GM20000 (cell line): Measurements from ENCODE around the gene CADPS2.

Source experiments
- DNase-seq: peaks from one replicate; pipeline ENCODE4 v3.0.0; 2012; ENCODE audit warnings: low spot score
- TF ChIP-seq, protein P1 (sequence below): IDR thresholded peaks from 2 replicates; pipeline ENCODE4 v1.5.1; 2012; ENCODE audit warnings: mild to moderate bottlenecking, control low read depth; ENCODE audit errors: extremely low read depth, missing control alignments

The CADPS2 gene

DNA sequence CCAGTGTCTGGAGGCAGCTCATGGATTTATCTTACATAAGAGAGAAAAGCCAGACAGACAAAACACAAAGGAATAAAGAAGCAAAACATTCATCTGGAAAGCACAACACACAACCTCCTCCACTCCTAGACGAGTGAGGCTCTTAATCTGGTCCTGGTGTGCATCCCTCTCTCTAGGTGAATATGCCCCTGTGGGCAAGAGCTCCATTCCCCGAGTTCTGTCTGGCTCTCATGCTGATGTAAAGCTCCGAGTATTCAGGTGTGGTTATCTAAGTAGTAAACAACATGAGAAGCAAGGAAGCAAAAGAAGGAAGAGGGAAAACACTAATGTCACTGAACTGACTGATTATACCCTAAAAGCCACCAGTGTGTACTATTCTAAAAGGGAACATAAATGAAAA lies 533.8 kb downstream of the CADPS2 start:
- DNase-seq, result no peak
- TF ChIP-seq, protein P1, sequence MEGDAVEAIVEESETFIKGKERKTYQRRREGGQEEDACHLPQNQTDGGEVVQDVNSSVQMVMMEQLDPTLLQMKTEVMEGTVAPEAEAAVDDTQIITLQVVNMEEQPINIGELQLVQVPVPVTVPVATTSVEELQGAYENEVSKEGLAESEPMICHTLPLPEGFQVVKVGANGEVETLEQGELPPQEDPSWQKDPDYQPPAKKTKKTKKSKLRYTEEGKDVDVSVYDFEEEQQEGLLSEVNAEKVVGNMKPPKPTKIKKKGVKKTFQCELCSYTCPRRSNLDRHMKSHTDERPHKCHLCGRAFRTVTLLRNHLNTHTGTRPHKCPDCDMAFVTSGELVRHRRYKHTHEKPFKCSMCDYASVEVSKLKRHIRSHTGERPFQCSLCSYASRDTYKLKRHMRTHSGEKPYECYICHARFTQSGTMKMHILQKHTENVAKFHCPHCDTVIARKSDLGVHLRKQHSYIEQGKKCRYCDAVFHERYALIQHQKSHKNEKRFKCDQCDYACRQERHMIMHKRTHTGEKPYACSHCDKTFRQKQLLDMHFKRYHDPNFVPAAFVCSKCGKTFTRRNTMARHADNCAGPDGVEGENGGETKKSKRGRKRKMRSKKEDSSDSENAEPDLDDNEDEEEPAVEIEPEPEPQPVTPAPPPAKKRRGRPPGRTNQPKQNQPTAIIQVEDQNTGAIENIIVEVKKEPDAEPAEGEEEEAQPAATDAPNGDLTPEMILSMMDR, result no peak

DNA sequence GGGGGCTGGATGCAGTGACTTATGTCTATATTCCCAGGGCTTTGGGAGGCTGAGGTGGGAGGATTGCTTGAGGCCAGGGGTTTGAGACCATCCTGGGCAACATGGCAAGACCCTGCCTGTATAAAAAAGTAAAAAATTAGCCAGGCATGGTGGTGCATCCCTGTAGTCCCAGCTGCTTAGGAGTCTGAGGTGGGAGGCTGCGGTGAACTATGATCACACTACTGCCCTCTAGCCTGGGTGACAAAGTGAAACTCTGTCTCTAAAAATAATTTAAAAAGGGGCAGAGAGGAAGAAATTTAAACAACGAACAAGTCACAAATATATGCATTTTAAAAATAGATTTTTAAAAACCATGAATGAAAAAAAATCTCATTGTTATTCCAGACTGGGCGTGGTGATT lies 535.6 kb downstream of the CADPS2 start:
- TF ChIP-seq, protein P1, result no peak

DNA sequence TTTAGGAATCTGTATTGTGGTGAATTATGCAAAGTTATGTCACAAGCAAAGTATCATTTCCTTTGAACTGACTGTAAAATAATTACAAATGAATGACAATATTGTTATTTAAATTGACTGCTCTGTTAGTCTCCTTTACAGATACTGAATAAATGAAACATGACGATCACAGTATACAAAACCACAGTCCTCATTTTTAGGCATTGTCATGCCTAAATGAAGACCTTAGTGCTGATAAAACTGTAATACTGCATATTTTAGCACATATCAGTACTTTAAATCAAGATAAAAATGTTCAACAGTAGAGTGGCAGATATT lies 542.0 kb downstream of the CADPS2 start:
- TF ChIP-seq, protein P1, result no peak
- DNase-seq, result no peak

More for the DNA sequence above, 535.6 kb downstream of the CADPS2 start:
- no peak for DNase-seq

DNA sequence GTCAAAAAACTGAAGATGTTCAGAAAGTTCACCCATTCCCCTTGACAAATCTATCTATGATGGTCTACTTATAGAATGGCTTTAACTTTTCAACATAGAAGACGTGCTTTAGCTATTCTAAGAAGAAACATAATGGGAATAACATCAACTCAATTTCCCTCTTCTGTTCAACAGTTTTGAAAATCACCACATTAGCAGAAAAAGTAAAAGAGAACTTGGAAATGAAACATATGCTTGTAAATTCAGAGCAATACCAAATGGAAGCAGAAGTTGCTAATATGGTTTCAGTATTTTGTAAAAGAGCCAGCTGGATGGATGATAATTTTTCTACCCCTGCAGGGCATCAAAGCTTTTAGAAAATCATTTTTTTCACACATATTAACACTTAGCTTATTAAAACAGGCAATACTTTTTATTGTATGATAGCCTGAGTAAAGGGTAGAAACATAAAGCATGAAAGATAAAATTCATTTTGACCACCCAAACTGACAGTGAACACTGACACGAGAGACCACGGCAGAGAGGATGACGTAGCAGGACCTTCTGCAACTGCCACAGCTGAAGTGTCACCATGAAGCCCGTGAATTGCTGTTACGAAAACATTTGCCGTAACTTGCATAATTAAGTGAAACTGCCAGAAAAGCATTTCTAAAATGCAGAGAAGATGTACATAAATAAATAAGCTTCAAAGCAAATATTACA lies 542.5 kb downstream of the CADPS2 start:
- TF ChIP-seq, protein P1, result no peak

DNA sequence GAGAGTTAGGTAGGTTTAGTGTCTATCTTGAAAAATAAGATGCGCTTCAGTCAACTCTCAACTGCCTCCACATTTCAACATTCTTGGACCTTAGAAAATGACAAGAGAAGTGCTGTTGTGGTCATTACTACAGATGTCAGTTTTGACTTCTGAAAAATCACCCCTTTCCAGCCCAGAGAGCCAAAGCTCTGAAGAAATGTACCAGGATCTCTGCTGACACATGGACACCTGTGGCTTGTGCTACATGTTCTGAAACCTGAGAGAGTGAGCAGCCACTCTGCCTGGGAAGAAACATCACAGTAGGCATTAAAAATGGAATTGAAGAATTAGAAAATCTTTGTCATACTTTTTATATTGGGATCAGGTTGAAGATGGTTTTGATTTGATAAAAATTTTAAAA lies 545.8 kb downstream of the CADPS2 start:
- DNase-seq, result no peak
- TF ChIP-seq, protein P1, result no peak

More for the DNA sequence above, 542.5 kb downstream of the CADPS2 start:
- DNase-seq, result no peak

DNA sequence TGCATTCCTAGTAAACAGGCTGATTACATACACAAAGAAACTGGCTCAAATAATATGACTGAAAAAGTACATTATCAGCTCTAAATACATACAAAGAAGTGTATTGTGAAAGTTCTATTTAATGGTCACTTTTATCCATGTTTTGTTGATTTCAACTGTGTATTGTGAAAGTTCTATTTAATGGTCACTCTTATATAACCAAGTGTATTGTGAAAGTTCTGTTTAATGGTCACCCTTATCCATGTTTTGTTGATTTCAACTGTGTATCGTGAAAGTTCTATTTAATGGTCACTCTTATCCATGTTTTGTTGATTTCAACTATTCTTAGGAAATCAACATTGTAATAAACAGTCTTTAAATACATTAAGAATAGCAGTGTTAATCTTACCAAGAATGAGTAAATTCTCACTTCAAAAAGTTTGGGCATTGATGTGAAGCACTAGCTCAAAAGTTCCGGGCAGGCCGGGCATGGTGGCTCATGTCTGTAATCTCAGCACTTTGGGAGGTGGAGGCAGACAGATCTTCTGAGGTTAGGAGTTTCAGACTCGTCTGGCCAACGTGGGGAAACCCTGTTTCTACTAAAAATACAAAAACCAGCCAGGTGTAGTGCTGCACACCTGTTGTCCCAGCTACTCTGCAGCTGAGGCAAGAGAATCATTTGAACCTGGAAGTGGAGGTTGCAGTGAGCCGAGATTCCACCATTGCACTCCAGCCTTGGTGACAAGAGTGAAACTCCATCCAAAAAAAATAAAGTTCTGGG lies 546.9 kb downstream of the CADPS2 start:
- no peak for DNase-seq
- TF ChIP-seq, protein P1, result no peak

DNA sequence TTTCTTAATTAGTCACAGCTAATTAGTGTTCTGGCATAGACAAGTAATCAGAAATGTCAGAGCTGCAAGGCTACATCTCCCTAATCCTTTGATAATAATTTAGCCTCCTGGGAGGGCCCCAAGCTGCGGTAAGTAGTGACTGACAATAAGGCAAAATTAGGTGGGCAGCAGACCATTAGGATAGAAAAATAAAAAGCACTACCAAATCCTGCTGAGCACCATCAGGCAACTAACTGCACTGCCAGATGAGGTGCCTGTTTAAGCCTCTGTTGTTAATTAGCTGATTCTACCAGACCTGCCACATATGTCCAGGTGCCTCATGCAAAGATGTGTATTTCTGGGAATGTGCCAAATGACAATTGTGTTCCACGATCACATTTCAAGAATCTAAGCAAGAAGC lies 549.2 kb downstream of the CADPS2 start:
- TF ChIP-seq, protein P1, result no peak
- no peak for DNase-seq
